ENCODE measurements around the gene TSR3. TPM values are rescaled to one million over a fixed set of nuclear protein-coding genes. Genes with fewer than 3 reads are reported as not detected.

The TSR3 gene
- total RNA-seq, 4 donors from 2014 or later: 48.2 to 62.3 (median 53.6) TPM

DNA sequence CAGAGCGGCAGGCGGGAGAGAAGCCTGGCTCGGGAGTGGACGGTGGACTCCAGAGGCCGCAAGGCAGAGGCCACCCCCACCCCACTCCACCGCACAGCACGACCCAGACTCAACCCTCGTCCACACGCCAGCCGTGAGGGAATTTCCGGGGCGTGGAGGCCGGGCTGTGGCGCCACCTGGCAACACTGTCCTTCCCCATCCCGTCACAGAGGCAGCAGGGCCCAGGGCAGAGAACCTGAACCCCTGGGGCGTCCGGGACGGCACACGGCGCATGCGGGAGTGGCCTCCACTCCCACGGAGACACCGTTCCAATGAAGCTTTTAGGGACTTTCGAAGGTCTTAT is 23.6 kb upstream of the TSR3 start:
- no peaks in the 10 kb centered on the region for H3K27me3 ChIP-seq
- H3K9me3 ChIP-seq: no peaks in the 10 kb centered on the region
- H3K4me1 ChIP-seq: peaks cover 4 to 22% (median 13%) of the 10 kb centered on the region in 4 donors
- H3K36me3 ChIP-seq: peaks cover 0 to 29% (median 0%) of the 10 kb centered on the region in 3 donors
- TF ChIP-seq, protein P1, sequence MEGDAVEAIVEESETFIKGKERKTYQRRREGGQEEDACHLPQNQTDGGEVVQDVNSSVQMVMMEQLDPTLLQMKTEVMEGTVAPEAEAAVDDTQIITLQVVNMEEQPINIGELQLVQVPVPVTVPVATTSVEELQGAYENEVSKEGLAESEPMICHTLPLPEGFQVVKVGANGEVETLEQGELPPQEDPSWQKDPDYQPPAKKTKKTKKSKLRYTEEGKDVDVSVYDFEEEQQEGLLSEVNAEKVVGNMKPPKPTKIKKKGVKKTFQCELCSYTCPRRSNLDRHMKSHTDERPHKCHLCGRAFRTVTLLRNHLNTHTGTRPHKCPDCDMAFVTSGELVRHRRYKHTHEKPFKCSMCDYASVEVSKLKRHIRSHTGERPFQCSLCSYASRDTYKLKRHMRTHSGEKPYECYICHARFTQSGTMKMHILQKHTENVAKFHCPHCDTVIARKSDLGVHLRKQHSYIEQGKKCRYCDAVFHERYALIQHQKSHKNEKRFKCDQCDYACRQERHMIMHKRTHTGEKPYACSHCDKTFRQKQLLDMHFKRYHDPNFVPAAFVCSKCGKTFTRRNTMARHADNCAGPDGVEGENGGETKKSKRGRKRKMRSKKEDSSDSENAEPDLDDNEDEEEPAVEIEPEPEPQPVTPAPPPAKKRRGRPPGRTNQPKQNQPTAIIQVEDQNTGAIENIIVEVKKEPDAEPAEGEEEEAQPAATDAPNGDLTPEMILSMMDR (IDR thresholded peaks at IDR 0.05): no peak
- TF ChIP-seq POLR2A (IDR thresholded peaks at IDR 0.05): no peak
- no peak for DNase-seq
- no peak overlapping the region for H3K27ac ChIP-seq
- no peak overlapping the region for H3K4me3 ChIP-seq

DNA sequence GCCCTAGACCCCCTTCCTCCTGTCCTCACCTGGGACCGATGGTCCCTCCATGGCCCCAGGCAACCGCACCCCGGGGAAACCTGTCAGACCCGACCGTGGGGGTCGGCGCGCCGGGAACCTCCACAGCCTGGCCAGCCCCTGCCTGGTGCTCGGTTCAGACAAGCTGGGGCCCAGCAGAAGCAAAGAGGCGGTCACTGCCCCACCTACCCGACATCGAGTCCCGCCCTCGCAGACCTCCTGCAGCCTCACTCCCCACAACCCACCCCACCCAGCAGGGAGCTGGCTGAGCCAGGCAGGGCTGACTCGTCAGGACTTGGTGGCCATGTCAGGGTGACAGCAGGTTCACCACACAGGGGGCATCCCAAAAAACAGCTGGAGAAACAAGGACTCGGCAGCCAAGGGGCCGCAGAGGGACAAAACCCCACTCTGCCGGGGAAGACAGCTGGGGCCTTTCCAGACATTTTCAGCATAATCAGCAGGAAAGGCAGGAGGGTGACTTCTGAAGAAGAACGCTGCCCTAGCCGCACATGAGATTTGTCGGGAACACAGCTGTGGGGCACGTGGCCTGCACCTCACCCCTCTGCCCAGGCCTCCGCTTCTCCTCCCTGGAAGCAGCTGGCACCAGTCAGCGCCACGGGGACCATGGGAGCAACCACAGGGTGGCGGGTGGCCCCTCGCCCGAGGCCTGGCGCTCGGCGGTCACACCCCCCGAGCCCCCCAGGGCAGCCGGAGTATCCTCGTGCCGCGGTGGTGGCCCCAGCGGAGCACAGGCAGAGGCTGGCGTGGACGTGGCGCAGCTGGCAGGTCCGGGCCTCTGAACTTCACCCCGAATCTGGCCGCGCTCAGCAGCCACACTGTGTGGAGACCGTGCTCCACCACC is 23.0 kb upstream of the TSR3 start:
- no peak for TF ChIP-seq POLR2A (IDR thresholded peaks at IDR 0.05)
- TF ChIP-seq, protein P1 (IDR thresholded peaks at IDR 0.05): no peak
- DNase-seq: no peak
- H3K36me3 ChIP-seq: peaks cover 0 to 35% (median 0%) of the 10 kb centered on the region in 3 donors

DNA sequence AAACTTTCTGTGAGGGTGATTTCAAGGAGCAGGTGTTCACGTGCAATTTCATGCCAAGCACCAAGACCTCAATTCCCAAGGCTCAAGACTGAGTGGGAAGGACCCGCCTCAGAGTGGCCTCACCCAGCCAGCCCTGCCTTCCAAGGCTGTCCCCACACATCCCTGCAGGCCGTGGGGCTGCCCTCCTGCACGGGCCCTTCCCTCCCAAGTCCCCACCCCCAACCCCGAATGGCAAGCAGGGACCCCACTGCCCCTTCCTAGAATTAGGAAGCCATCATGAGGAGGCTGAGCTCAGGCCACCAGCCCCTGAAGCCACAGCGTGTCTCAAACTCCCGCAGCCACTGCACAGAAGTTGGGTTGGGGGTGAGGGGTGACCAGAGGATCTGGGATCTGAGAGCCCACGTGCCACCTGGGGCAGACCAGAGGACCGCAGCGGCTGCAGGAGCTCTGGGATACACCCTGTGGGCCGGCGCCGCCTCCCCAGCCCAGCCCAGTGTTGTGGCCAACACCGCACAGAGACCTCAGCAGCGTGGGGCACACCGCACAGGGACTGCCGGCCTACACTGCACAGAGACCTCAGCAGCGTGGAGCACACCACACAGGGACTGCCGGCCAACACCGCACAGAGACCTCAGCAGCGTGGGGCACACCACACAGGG is 20.7 kb upstream of the TSR3 start:
- H3K27ac ChIP-seq: no peak overlapping the region
- H3K4me1 ChIP-seq: no peaks in the 10 kb centered on the region
- no peak overlapping the region for H3K4me3 ChIP-seq
- no peak for DNase-seq
- no peaks in the 10 kb centered on the region for H3K9me3 ChIP-seq
- no peak for TF ChIP-seq POLR2A (IDR thresholded peaks at IDR 0.05)
- TF ChIP-seq, protein P1 (IDR thresholded peaks at IDR 0.05): no peak
- no peaks in the 10 kb centered on the region for H3K27me3 ChIP-seq
- H3K36me3 ChIP-seq: peaks cover 0 to 48% (median 0%) of the 10 kb centered on the region in 3 donors

More for the DNA sequence above, 23.0 kb upstream of the TSR3 start:
- no peak overlapping the region for H3K4me3 ChIP-seq
- no peaks in the 10 kb centered on the region for H3K27me3 ChIP-seq
- H3K9me3 ChIP-seq: no peaks in the 10 kb centered on the region
- H3K4me1 ChIP-seq: peaks cover 4 to 17% (median 10%) of the 10 kb centered on the region in 4 donors
- no peak overlapping the region for H3K27ac ChIP-seq

DNA sequence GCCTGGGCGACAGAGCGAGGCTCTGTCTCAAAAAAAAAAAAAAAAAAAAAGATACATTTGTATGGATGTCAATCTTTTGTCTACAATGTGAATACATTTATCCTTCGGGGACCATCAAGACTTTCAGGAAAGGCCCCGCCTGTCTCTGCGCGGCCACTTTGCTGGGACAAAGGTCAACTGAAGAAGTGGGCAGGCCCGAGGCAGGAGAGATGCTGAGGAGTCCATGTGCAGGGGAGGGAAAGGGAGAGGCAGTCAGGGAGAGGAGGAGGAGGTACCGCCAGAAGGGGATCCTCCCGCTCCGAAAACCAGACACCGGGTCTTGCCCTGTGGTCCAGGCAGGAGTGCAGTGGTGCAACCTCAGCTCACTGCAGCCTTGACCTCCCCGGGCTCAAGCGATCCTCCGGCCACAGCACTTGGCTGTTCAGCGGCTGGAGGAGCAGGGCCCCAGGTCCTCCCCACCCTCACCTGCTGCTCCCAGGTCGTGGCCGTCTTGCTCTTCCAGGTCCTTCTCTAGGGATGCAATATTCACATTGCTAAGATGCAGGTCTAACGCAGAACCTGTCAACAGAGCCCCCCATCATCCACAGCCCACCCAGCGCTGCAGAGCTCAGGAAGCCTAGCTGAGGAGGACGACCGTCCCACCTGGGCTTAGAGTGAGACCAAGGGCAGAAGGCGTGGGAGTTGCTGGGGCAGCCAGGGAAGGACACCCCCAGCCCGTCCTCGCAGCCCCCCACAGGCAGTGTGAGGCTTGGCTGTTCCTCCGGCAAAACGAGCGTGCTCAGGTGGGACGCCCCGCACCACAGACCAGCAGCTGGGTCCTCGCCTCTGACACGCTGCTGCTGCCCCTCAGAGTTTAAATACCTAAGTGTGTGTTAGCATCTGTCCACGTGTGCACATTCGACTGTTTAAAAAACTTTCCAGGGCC is 19.6 kb upstream of the TSR3 start:
- TF ChIP-seq, protein P1 (IDR thresholded peaks at IDR 0.05): no peak
- no peak for TF ChIP-seq POLR2A (IDR thresholded peaks at IDR 0.05)
- H3K9me3 ChIP-seq: no peaks in the 10 kb centered on the region
- H3K4me1 ChIP-seq: no peaks in the 10 kb centered on the region
- no peak for DNase-seq
- H3K4me3 ChIP-seq: no peak overlapping the region
- H3K27me3 ChIP-seq: no peaks in the 10 kb centered on the region
- H3K27ac ChIP-seq: no peak overlapping the region
- peaks cover 0 to 58% (median 0%) of the 10 kb centered on the region in 3 donors for H3K36me3 ChIP-seq

DNA sequence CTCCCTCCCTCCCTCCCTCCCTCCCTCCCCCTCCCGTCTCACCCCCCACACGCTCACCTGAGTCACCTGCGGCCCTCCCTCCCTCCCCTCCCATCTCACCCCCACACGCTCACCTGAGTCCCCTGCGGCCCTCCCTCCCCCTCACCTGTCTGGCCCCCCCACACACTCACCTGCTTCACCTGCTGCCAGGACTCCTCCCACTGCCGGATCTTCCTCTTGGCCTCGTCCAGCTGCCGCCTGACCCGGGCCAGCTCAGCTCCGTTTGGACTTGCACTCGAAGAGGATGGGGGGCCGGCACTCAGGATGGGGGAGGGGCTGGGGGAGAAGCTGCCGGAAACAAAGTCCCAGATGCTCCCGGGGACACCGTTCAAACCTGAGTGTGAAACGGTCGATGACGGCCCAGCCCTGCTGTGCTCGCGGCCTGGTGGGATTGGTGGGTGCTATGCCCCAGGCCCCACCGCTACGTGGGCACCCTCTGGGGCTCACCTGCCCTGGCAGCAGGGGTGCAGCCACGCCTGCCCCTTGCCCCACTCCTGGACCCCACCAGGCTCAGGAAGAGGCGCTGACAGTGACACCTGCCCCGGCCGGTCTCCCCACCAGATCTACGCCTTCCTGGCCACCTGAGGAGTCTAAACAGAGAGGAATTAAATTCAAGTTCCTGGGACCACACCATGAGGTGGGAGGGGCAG is 16.0 kb upstream of the TSR3 start:
- Histone ChIP-seq H3K4me1 (no peaks in the 10 kb centered on the region), H3K27ac (no peak overlapping the region), H3K4me3 (no peak overlapping the region), H3K9me3 (no peaks in the 10 kb centered on the region), H3K27me3 (no peaks in the 10 kb centered on the region), H3K36me3 (peaks cover 0 to 76% (median 0%) of the 10 kb centered on the region in 3 donors)
- DNase-seq: no peak
- no peak for TF ChIP-seq POLR2A (IDR thresholded peaks at IDR 0.05)
- TF ChIP-seq, protein P1 (IDR thresholded peaks at IDR 0.05): no peak
